ENCODE results near the gene PHETA1.
A peak's percentile ranks its signal among the peaks of the same experiment; 100 is the strongest.

Gene PHETA1, protein sequence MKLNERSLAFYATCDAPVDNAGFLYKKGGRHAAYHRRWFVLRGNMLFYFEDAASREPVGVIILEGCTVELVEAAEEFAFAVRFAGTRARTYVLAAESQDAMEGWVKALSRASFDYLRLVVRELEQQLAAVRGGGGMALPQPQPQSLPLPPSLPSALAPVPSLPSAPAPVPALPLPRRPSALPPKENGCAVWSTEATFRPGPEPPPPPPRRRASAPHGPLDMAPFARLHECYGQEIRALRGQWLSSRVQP

GRCh38 chr12:111368788-111369495, at the start of gene PHETA1:
Gene PHETA1 (minus strand): TSS chr12:111369095. CDS start chr12:111363427, 5,668 bp downstream.
- peak; percentile 43 to 63 for DNase-seq (ENCODE audit: low spot score in 2 of 2)
- Mint-ChIP-seq H3K9me3 (no peaks in the 10 kb centered on the region), H3K36me3 (peaks cover 2% of the 10 kb centered on the region), H3K27ac (peak within 1 kb of the TSS; percentile 50), H3K27me3 (peaks cover 5% of the 10 kb centered on the region), H3K4me1 (peaks cover 12% of the 10 kb centered on the region), H3K4me3 (peak within 1 kb of the TSS; percentile 87)
- ATAC-seq (ENCODE audit: low read depth): peak; percentile 91

DNA sequence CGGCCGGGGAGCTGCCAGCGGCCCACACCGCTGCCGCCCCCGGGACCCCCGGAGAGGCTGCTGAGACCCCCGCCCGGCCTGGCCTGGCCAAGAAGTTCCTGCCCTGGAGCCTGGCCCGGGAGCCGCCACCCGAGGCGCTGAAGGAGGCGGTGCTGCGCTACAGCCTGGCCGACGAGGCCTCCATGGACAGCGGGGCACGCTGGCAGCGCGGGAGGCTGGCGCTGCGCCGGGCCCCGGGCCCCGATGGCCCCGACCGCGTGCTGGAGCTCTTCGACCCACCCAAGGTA, 49.6 kb upstream of the PHETA1 start:
- H3K27me3 Mint-ChIP-seq: no peaks in the 10 kb centered on the region
- no peak overlapping the region for H3K4me3 Mint-ChIP-seq
- H3K36me3 Mint-ChIP-seq: peaks cover 9% of the 10 kb centered on the region
- H3K4me1 Mint-ChIP-seq: peaks cover 22% of the 10 kb centered on the region
- ATAC-seq (ENCODE audit: low read depth) (no peak), DNase-seq (ENCODE audit: low spot score in 2 of 2) (no peak)
- no peak overlapping the region for H3K27ac Mint-ChIP-seq
- no peaks in the 10 kb centered on the region for H3K9me3 Mint-ChIP-seq

DNA sequence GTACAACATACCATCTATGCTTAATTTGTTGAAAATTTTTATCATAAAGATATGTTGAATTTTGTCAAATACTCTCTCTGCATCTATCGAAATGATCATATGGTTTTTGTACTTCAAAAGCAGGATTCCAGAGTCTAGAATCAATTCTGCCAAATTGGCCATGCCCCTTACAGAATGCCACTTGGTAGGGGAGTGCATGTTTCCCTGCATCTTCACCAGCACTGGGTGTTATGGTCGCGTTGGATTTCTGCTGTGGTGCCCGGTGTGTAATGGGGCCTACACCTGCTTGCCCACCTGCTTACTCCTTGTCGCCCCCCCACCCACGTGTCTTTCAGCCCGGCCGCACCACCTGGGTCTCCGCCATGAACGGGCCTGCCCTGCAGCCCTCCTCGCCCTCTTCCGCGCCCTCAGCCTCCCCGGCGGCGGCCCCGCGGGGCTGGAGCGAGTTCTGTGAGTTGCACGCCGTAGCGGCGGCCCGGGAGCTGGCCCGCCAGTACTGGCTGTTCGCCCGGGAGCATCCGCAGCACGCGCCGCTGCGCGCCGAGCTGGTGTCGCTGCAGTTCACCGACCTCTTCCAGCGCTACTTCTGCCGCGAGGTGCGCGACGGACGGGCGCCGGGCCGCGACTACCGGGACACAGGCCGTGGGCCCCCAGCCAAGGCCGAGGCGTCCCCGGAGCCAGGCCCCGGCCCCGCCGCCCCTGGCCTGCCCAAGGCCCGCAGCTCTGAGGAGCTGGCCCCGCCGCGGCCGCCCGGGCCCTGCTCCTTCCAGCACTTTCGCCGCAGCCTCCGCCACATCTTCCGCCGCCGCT, 49.1 kb upstream of the PHETA1 start:
- ATAC-seq (ENCODE audit: low read depth): no peak

GRCh38 chr12:111417290-111417689, 48.4 kb upstream of the PHETA1 start:
- Mint-ChIP-seq H3K9me3 (no peaks in the 10 kb centered on the region), H3K27ac (no peak overlapping the region)

More for the DNA sequence above, 49.1 kb upstream of the PHETA1 start:
- no peak for DNase-seq (ENCODE audit: low spot score in 2 of 2)
- Mint-ChIP-seq H3K27ac (no peak overlapping the region), H3K4me3 (no peak overlapping the region), H3K4me1 (peaks cover 27% of the 10 kb centered on the region), H3K27me3 (no peaks in the 10 kb centered on the region), H3K9me3 (no peaks in the 10 kb centered on the region), H3K36me3 (peaks cover 12% of the 10 kb centered on the region)

DNA sequence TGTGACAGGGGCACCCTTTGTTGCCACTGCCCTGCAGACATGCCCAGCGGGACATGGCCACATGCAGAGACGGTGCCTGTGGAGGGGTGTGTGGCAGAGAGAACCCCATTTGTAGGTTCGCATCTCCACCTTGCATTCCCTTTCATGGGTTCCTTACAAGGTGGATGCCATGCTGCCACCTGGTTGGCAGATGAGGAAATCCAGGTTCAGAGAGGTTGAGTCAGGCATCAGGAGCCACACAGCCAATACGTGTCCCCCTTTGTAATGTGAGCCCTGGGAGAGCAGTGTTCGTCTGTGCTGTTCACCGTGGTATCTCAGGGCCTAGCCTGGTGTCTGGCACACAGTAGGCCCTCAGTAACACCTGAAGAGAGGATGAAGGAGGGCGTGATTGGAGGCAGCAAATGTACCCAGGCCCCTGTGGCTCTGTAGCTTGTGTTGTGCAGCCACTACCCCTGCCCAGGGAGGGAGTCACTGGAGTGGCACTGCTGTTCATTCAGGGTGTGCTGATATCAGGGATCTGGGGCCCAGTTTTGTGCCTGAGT, 45.9 kb upstream of the PHETA1 start:
- Mint-ChIP-seq H3K4me3 (no peak overlapping the region), H3K27me3 (no peaks in the 10 kb centered on the region), H3K4me1 (peaks cover 48% of the 10 kb centered on the region), H3K36me3 (peaks cover 7% of the 10 kb centered on the region), H3K27ac (peak overlapping the region; percentile 30), H3K9me3 (no peaks in the 10 kb centered on the region)
- DNase-seq (ENCODE audit: low spot score in 2 of 2) (no peak), ATAC-seq (ENCODE audit: low read depth) (no peak)

More at GRCh38 chr12:111417290-111417689, 48.4 kb upstream of the PHETA1 start:
- Mint-ChIP-seq H3K36me3 (peaks cover 12% of the 10 kb centered on the region), H3K27me3 (no peaks in the 10 kb centered on the region), H3K4me3 (no peak overlapping the region), H3K4me1 (peaks cover 34% of the 10 kb centered on the region)
- ATAC-seq (ENCODE audit: low read depth): no peak
- no peak for DNase-seq (ENCODE audit: low spot score in 2 of 2)

DNA sequence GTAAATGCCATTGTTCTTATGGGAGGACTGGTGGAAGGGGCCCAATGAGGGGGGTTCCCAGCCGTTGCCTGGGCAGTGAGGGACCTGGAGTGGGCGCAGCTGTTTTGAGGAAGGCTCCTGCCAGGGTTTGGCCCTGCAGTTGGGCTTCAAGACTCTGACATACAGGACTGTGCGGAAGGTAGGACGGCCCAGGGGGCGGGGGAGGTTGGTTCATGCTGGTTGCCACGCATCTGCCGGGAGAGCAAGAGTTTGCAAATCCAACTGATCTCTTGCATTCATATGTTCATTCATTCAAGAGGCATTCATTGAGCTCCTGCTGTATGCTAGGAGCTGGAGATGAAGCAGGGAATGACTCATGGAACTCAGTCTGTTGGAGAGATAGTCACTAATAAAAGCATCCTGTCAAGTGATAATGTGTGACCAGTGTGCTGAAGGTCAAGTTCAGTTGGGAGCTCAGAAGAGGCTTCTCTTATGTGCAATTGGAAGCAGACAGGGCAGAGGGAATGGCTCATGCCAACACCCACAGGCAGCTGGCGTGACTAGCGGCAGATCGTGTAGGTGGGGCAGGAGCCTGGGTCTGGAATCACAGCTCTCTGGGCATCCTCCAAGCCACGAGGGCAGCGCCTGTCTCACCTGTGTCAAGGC, 44.7 kb upstream of the PHETA1 start:
- H3K36me3 Mint-ChIP-seq: peaks cover 4% of the 10 kb centered on the region
- no peaks in the 10 kb centered on the region for H3K9me3 Mint-ChIP-seq
- H3K27me3 Mint-ChIP-seq: no peaks in the 10 kb centered on the region
- H3K27ac Mint-ChIP-seq: peak overlapping the region; percentile 87
- DNase-seq (ENCODE audit: low spot score in 2 of 2): no peak
- ATAC-seq (ENCODE audit: low read depth): no peak
- no peak overlapping the region for H3K4me3 Mint-ChIP-seq
- peaks cover 52% of the 10 kb centered on the region for H3K4me1 Mint-ChIP-seq

- peak overlapping the region; percentile 87 for H3K27ac Mint-ChIP-seq
- H3K27me3 Mint-ChIP-seq: no peaks in the 10 kb centered on the region
- H3K4me3 Mint-ChIP-seq: peak overlapping the region; percentile 38
- ATAC-seq (ENCODE audit: low read depth): no peak
- peaks cover 4% of the 10 kb centered on the region for H3K36me3 Mint-ChIP-seq
- H3K9me3 Mint-ChIP-seq: no peaks in the 10 kb centered on the region
- peaks cover 57% of the 10 kb centered on the region for H3K4me1 Mint-ChIP-seq
- no peak for DNase-seq (ENCODE audit: low spot score in 2 of 2)
Measured at GRCh38 chr12:111412830-111413441, 44.0 kb upstream of the PHETA1 start.

DNA sequence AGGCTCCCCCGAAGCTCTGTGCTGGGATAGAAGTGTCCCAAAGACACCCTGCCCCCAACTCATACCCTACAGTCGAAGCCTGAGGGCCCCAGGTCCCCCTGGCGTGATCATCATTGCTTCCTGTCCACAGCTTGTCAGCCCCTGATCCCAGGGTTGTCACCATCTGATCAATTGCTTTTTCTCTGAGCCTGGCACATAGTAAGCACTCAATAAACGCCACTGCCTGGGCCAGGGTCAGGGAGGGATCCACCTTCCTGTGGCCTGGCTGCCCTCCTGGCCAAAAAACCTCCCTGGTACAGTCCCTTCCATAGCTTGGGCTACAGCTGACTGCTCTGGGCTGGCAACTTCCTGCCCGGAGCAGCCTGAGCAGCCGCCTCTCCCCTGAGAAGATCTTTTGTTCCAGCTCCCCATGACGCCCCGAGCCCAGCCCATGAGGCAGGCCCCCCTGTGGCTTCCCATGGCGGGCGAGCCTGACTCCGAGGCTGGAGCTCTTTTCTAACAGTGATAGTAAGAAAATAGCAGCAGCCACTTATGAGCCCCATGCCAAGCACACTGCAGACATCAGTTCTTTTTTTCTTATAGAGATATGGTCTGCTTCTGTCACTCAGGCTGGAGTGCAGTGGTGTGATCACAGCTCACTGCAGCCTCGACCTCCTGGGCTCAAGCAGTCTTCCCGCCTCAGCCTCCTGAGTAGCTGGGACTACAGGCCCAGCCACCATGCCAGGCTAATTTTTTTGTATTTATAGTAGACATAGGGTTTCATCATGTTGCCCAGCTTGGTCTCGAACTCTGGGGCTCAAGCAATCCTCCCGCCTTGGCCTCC, 43.3 kb upstream of the PHETA1 start:
- H3K27me3 Mint-ChIP-seq: no peaks in the 10 kb centered on the region
- no peaks in the 10 kb centered on the region for H3K9me3 Mint-ChIP-seq
- H3K4me1 Mint-ChIP-seq: peaks cover 61% of the 10 kb centered on the region
- peak overlapping the region; percentile 69 for H3K4me3 Mint-ChIP-seq
- DNase-seq (ENCODE audit: low spot score in 2 of 2) (no peak), ATAC-seq (ENCODE audit: low read depth) (peak; percentile 30)
- peak overlapping the region; percentile 87 for H3K27ac Mint-ChIP-seq
- H3K36me3 Mint-ChIP-seq: peaks cover 4% of the 10 kb centered on the region

- no peak for DNase-seq (ENCODE audit: low spot score in 2 of 2)
- H3K9me3 Mint-ChIP-seq: no peaks in the 10 kb centered on the region
- peaks cover 4% of the 10 kb centered on the region for H3K36me3 Mint-ChIP-seq
- no peak for ATAC-seq (ENCODE audit: low read depth)
- no peaks in the 10 kb centered on the region for H3K27me3 Mint-ChIP-seq
- H3K4me1 Mint-ChIP-seq: peaks cover 62% of the 10 kb centered on the region
- no peak overlapping the region for H3K4me3 Mint-ChIP-seq
- H3K27ac Mint-ChIP-seq: peak overlapping the region; percentile 87
Measured at GRCh38 chr12:111411185-111411764, 42.4 kb upstream of the PHETA1 start.

DNA sequence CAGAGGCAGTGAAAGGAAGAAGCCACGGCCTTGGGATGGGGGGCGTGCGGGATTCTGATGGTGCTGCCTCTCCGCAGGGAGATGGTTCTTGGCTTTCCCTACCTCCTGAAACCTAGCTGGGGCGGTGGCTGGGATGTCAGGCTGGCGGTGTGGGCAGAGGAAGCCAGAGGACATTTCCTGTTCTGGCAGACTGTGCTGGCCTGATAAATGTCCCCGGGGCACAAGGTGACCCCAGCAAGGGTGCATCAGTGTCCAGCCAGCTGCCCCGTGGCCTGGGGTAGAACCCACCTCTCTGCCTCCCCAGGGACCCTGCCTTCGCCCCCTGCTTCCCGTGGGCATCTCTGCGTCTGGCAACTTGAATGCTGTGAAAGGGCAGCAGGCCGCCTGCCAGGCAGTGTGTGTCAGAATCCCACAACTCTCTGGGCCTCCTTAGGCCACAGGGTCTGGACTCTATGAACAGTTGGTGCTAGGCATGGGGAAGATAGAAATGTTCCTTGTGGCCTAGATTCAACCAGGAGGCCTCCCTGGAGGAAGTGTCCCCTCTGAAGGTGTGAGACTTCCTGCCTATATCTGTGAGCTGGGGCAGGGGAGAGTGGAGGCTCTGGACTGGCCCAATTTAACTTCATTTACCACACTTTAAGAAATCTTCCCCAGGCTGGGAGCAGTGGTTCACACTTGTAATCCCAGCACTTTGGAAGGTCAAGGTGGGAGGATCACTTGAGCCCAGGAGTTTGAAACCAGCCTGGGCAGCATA, 41.7 kb upstream of the PHETA1 start:
- no peak for ATAC-seq (ENCODE audit: low read depth)
- no peak for DNase-seq (ENCODE audit: low spot score in 2 of 2)
- Mint-ChIP-seq H3K36me3 (peaks cover 4% of the 10 kb centered on the region), H3K27me3 (no peaks in the 10 kb centered on the region), H3K27ac (peak overlapping the region; percentile 87), H3K4me3 (peak overlapping the region; percentile 75), H3K4me1 (peaks cover 60% of the 10 kb centered on the region), H3K9me3 (no peaks in the 10 kb centered on the region)

GRCh38 chr12:111409780-111410430, 41.0 kb upstream of the PHETA1 start:
- no peaks in the 10 kb centered on the region for H3K9me3 Mint-ChIP-seq
- peaks cover 4% of the 10 kb centered on the region for H3K36me3 Mint-ChIP-seq
- no peaks in the 10 kb centered on the region for H3K27me3 Mint-ChIP-seq
- no peak for DNase-seq (ENCODE audit: low spot score in 2 of 2)
- peaks cover 56% of the 10 kb centered on the region for H3K4me1 Mint-ChIP-seq
- ATAC-seq (ENCODE audit: low read depth): no peak
- H3K27ac Mint-ChIP-seq: peak overlapping the region; percentile 87
- peak overlapping the region; percentile 75 for H3K4me3 Mint-ChIP-seq

DNA sequence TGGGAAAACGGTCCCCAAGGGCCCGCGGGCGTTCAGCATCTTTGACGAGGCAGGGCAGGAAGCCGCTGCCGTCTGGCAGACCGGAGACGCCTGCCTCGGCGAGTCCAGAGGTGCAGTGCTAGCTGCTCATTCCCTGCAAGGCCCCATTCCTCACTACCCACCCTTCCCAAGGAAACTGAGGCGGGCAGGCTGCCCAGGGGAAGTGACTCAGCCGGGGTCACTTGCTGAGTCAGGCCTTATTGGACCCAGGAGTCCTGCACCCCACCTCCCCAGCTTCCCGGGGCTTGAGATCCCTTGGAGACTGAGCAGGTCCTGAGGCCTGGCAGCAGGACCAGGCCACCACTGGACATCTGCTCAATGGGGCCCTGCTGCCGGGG, 40.5 kb upstream of the PHETA1 start:
- peak overlapping the region; percentile 93 for H3K27ac Mint-ChIP-seq
- H3K36me3 Mint-ChIP-seq: peaks cover 2% of the 10 kb centered on the region
- peaks cover 57% of the 10 kb centered on the region for H3K4me1 Mint-ChIP-seq
- no peaks in the 10 kb centered on the region for H3K27me3 Mint-ChIP-seq
- no peak for ATAC-seq (ENCODE audit: low read depth)
- no peak for DNase-seq (ENCODE audit: low spot score in 2 of 2)
- no peaks in the 10 kb centered on the region for H3K9me3 Mint-ChIP-seq
- peak overlapping the region; percentile 70 for H3K4me3 Mint-ChIP-seq
